Kidney tubule cell (primary cell): ENCODE results near the gene ATP1A1.

Experiments
- DNase-seq: peaks from one replicate; pipeline ENCODE4 v3.0.0-alpha.2; 2018; ENCODE audit warnings: low spot score

The ATP1A1 gene

GRCh38 chr1:116345011-116345410 is 28.0 kb upstream of the ATP1A1 start:
- no peak for DNase-seq

GRCh38 chr1:116345843-116346242 is 27.2 kb upstream of the ATP1A1 start:
- DNase-seq = no peak

GRCh38 chr1:116346943-116347673 is 25.9 kb upstream of the ATP1A1 start:
- DNase-seq = no peak

GRCh38 chr1:116347696-116348095 is 25.3 kb upstream of the ATP1A1 start:
- DNase-seq = no peak

- no peak for DNase-seq
Observed at GRCh38 chr1:116350097-116350645, 22.9 kb upstream of the ATP1A1 start.

GRCh38 chr1:116351914-116352313 is 21.1 kb upstream of the ATP1A1 start:
- DNase-seq = no peak

- no peak for DNase-seq
Observed at GRCh38 chr1:116352349-116352813, 20.7 kb upstream of the ATP1A1 start.

GRCh38 chr1:116353155-116353554 is 19.9 kb upstream of the ATP1A1 start:
- DNase-seq = no peak

- DNase-seq = no peak
Observed at GRCh38 chr1:116356067-116356466, 17.0 kb upstream of the ATP1A1 start.

GRCh38 chr1:116356673-116357072 is 16.4 kb upstream of the ATP1A1 start:
- DNase-seq = no peak

- DNase-seq = no peak
Observed at GRCh38 chr1:116357487-116357886, 15.6 kb upstream of the ATP1A1 start.

- DNase-seq = peak; percentile 73
Observed at GRCh38 chr1:116359060-116359830, 13.8 kb upstream of the ATP1A1 start.

- DNase-seq = no peak
Observed at GRCh38 chr1:116359871-116360270, 13.2 kb upstream of the ATP1A1 start.

GRCh38 chr1:116360429-116361173 is 12.4 kb upstream of the ATP1A1 start:
- no peak for DNase-seq

- no peak for DNase-seq
Observed at GRCh38 chr1:116361648-116362047, 11.4 kb upstream of the ATP1A1 start.

GRCh38 chr1:116362050-116362449 is 11.0 kb upstream of the ATP1A1 start:
- DNase-seq = no peak

- DNase-seq = no peak
Observed at GRCh38 chr1:116365353-116365780, 7.7 kb upstream of the ATP1A1 start.

GRCh38 chr1:116365857-116366256 is 7.2 kb upstream of the ATP1A1 start:
- no peak for DNase-seq

- no peak for DNase-seq
Observed at GRCh38 chr1:116367256-116367945, 5.6 kb upstream of the ATP1A1 start.

- peak; percentile 25 for DNase-seq
Observed at GRCh38 chr1:116368241-116368640, 4.8 kb upstream of the ATP1A1 start.

- no peak for DNase-seq
Observed at GRCh38 chr1:116370181-116370580, 2.9 kb upstream of the ATP1A1 start.

- no peak for DNase-seq
Observed at GRCh38 chr1:116371752-116372151, 1.3 kb upstream of the ATP1A1 start.
